ENCODE results near the gene KCNQ1OT1.

Gene KCNQ1OT1

GRCh38 chr11:2736577-2737225, 36.9 kb upstream of the KCNQ1OT1 start:
- DNase-seq, result no peak

- DNase-seq, result no peak
These were observed 35.3 kb upstream of the KCNQ1OT1 start for GRCh38 chr11:2735053-2735589.

- DNase-seq, result no peak
These were observed 34.6 kb upstream of the KCNQ1OT1 start for GRCh38 chr11:2734181-2735052.

- DNase-seq, result no peak
These were observed 33.3 kb upstream of the KCNQ1OT1 start for GRCh38 chr11:2732940-2733628.

- DNase-seq, result no peak
These were observed 32.6 kb upstream of the KCNQ1OT1 start for GRCh38 chr11:2732261-2732939.

GRCh38 chr11:2731130-2732125, 31.6 kb upstream of the KCNQ1OT1 start:
- no peak for DNase-seq

GRCh38 chr11:2730272-2731129, 30.7 kb upstream of the KCNQ1OT1 start:
- no peak for DNase-seq

GRCh38 chr11:2729841-2730240, 30.0 kb upstream of the KCNQ1OT1 start:
- no peak for DNase-seq

- DNase-seq, result no peak
These were observed 29.0 kb upstream of the KCNQ1OT1 start for GRCh38 chr11:2728663-2729332.

GRCh38 chr11:2728128-2728662, 28.4 kb upstream of the KCNQ1OT1 start:
- DNase-seq, result no peak

GRCh38 chr11:2726964-2727363, 27.2 kb upstream of the KCNQ1OT1 start:
- DNase-seq, result no peak

- DNase-seq, result no peak
These were observed 25.8 kb upstream of the KCNQ1OT1 start for GRCh38 chr11:2725368-2726300.

GRCh38 chr11:2724653-2725367, 25.0 kb upstream of the KCNQ1OT1 start:
- no peak for DNase-seq

GRCh38 chr11:2724104-2724503, 24.3 kb upstream of the KCNQ1OT1 start:
- no peak for DNase-seq

- DNase-seq, result no peak
These were observed 23.2 kb upstream of the KCNQ1OT1 start for GRCh38 chr11:2722955-2723354.

- DNase-seq, result no peak
These were observed 21.6 kb upstream of the KCNQ1OT1 start for GRCh38 chr11:2721210-2721916.
